OCI-LY7 (cell line): Measurements from ENCODE around the gene ZNF345.

ENCODE experiments used
- CTCF ChIP-seq: fragments of 200-600 bp; sonication (generic); conservative IDR thresholded peaks from 2 replicates; pipeline ENCODE4 v1.5.1; 2014; ENCODE audit warnings: mild to moderate bottlenecking, antibody characterized with exemption, low read length, moderate library complexity, mixed read lengths
- EZH2phosphoT487 ChIP-seq: fragments of 200-600 bp; sonication (generic); IDR thresholded peaks from 2 replicates; pipeline ENCODE4 v1.6.1; 2018; ENCODE audit warnings: low read depth, borderline replicate concordance, mild to moderate bottlenecking, mixed run types, antibody characterized with exemption, low read length, moderate library complexity, mixed read lengths

- TF ChIP-seq CTCF (no peak), EZH2phosphoT487 (no peak)
Observed at GRCh38 chr19:36819130-36819630, 31.5 kb upstream of the ZNF345 start.
